ENCODE results near the gene CMSS1.

The CMSS1 gene

GRCh38 chr3:100164743-100165142, 347.1 kb downstream of the CMSS1 start:
- DNase-seq (ENCODE audit: low read depth in 2 of 3, low spot score in 2 of 3) = no peak

GRCh38 chr3:100165926-100166550, 348.4 kb downstream of the CMSS1 start:
- no peak for DNase-seq (ENCODE audit: low read depth in 2 of 3, low spot score in 2 of 3)

GRCh38 chr3:100169201-100169920, 351.7 kb downstream of the CMSS1 start:
- no peak for DNase-seq (ENCODE audit: low read depth in 2 of 3, low spot score in 2 of 3)

GRCh38 chr3:100170486-100170885, 352.8 kb downstream of the CMSS1 start:
- no peak for DNase-seq (ENCODE audit: low read depth in 2 of 3, low spot score in 2 of 3)

GRCh38 chr3:100171211-100171914, 353.7 kb downstream of the CMSS1 start:
- DNase-seq (ENCODE audit: low read depth in 2 of 3, low spot score in 2 of 3) = no peak

- DNase-seq (ENCODE audit: low read depth in 2 of 3, low spot score in 2 of 3) = no peak
Observed at GRCh38 chr3:100173961-100174360, 356.3 kb downstream of the CMSS1 start.

GRCh38 chr3:100175637-100176280, 358.1 kb downstream of the CMSS1 start:
- no peak for DNase-seq (ENCODE audit: low read depth in 2 of 3, low spot score in 2 of 3)

GRCh38 chr3:100179692-100180349, 362.2 kb downstream of the CMSS1 start:
- no peak for DNase-seq (ENCODE audit: low read depth in 2 of 3, low spot score in 2 of 3)

- DNase-seq (ENCODE audit: low read depth in 2 of 3, low spot score in 2 of 3) = no peak
Observed at GRCh38 chr3:100183608-100184125, 366.0 kb downstream of the CMSS1 start.

GRCh38 chr3:100184948-100185570, 367.4 kb downstream of the CMSS1 start:
- DNase-seq (ENCODE audit: low read depth in 2 of 3, low spot score in 2 of 3) = no peak

GRCh38 chr3:100185847-100186246, 368.2 kb downstream of the CMSS1 start:
- DNase-seq (ENCODE audit: low read depth in 2 of 3, low spot score in 2 of 3) = no peak

GRCh38 chr3:100189444-100189964, 371.8 kb downstream of the CMSS1 start:
- DNase-seq (ENCODE audit: low read depth in 2 of 3, low spot score in 2 of 3) = no peak

GRCh38 chr3:100195375-100195774, 377.7 kb downstream of the CMSS1 start:
- DNase-seq (ENCODE audit: low read depth in 2 of 3, low spot score in 2 of 3) = no peak

GRCh38 chr3:100197876-100198275, 380.2 kb downstream of the CMSS1 start:
- DNase-seq (ENCODE audit: low read depth in 2 of 3, low spot score in 2 of 3) = no peak

GRCh38 chr3:100198579-100199269, 381.1 kb downstream of the CMSS1 start:
- DNase-seq (ENCODE audit: low read depth in 2 of 3, low spot score in 2 of 3) = no peak

- DNase-seq (ENCODE audit: low read depth in 2 of 3, low spot score in 2 of 3) = no peak
Observed at GRCh38 chr3:100205171-100205570, 387.5 kb downstream of the CMSS1 start.

- no peak for DNase-seq (ENCODE audit: low read depth in 2 of 3, low spot score in 2 of 3)
Observed at GRCh38 chr3:100206687-100207086, 389.0 kb downstream of the CMSS1 start.

GRCh38 chr3:100207886-100208285, 390.2 kb downstream of the CMSS1 start:
- DNase-seq (ENCODE audit: low read depth in 2 of 3, low spot score in 2 of 3) = no peak

GRCh38 chr3:100209169-100209568, 391.5 kb downstream of the CMSS1 start:
- no peak for DNase-seq (ENCODE audit: low read depth in 2 of 3, low spot score in 2 of 3)

Measured in activated CD8-positive, alpha-beta memory T cell treated with anti-CD3 and anti-CD28 coated beads for 48 hours (primary cell).